Neural progenitor cell (in vitro differentiated cells): Measurements from ENCODE around the gene TMX2.

Experiments
- EZH2 ChIP-seq: fragments of 200-600 bp; sonication (generic); IDR thresholded peaks from 2 replicates; pipeline ENCODE4 v1.6.1; 2017; ENCODE audit warnings: antibody characterized with exemption, mild to moderate bottlenecking, moderate library complexity
- EZH2phosphoT487 ChIP-seq: fragments of 200-600 bp; sonication (generic); IDR thresholded peaks from 2 replicates; pipeline ENCODE4 v1.6.1; 2017; ENCODE audit warnings: antibody characterized with exemption
- TF ChIP-seq, protein P1 (sequence below): fragments of 200-600 bp; sonication (generic); IDR thresholded peaks from 2 replicates; pipeline ENCODE4 v1.5.1; 2017; ENCODE audit warnings: antibody characterized with exemption, mild to moderate bottlenecking

DNA sequence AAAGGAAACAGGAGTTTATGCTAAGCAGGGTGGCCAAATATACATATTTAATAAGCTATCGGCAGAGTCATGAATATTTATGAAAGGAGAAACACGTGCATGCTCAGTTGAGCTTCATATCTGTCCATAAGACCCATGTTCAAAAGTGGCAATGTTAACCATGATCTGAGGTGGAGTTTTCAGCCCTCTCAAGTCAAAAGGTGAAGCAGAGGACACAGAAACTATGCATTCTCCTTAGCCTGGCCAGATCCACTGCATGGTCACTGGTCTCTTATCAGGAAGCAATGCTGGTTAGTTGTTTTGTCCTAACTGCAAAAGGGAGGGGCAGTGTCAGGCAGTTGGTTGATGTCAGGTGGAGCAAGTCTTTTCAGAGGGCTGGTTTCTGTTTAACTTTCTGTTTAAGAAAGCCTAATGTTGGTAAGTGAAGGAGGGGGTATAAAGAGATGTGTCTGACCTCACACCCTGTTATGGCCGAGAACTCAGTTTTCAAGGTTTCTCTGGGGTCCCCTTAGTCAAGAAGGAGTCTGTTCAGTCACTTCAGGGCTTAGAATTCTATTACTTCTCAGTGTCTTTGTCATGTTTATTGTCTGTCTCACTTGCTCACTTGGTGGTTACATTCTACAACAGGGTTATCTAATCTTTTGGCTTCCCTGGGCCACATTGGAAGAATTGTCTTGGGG lies 23.4 kb downstream of the TMX2 start:
- TF ChIP-seq, protein P1, sequence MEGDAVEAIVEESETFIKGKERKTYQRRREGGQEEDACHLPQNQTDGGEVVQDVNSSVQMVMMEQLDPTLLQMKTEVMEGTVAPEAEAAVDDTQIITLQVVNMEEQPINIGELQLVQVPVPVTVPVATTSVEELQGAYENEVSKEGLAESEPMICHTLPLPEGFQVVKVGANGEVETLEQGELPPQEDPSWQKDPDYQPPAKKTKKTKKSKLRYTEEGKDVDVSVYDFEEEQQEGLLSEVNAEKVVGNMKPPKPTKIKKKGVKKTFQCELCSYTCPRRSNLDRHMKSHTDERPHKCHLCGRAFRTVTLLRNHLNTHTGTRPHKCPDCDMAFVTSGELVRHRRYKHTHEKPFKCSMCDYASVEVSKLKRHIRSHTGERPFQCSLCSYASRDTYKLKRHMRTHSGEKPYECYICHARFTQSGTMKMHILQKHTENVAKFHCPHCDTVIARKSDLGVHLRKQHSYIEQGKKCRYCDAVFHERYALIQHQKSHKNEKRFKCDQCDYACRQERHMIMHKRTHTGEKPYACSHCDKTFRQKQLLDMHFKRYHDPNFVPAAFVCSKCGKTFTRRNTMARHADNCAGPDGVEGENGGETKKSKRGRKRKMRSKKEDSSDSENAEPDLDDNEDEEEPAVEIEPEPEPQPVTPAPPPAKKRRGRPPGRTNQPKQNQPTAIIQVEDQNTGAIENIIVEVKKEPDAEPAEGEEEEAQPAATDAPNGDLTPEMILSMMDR: no peak
- TF ChIP-seq EZH2phosphoT487: no peak
- no peak for TF ChIP-seq EZH2
